Activated CD8-positive, alpha-beta T cell treated with anti-CD3 and anti-CD28 coated beads for 36 hours (primary cell): ENCODE data around the gene ATP1B4. TPM values are rescaled to one million over a fixed set of nuclear protein-coding genes. Genes with fewer than 3 reads are reported as not detected.

Source experiments
- ATAC-seq: fragments of 200-7000 bp; cut with Tn5 transposase; one replicate; pipeline ENCODE4 v1.10.0; 2021; ENCODE audit warnings: mild to moderate bottlenecking, moderate library complexity
- CTCF ChIA-PET: fragments of 350-600 bp; sonication (Branson Sonifier 250); formaldehyde crosslinking; loops from one replicate; lab custom pipeline; 2021; ENCODE audit warnings: antibody characterized with exemption; lab: Charles Lee
- POLR2A ChIA-PET: fragments of 350-600 bp; sonication (Branson Sonifier 250); formaldehyde crosslinking; loops from one replicate; lab custom pipeline; 2021; ENCODE audit warnings: antibody characterized with exemption; lab: Charles Lee
- DNase-seq: peaks from one replicate; pipeline ENCODE4 v3.0.0-alpha.2; 2020
- H3K27ac Mint-ChIP-seq: one replicate; pipeline ENCODE4 v1.8.0; 2021; ENCODE audit warnings: mild to moderate bottlenecking, mixed read lengths
- H3K27me3 Mint-ChIP-seq: one replicate; pipeline ENCODE4 v1.8.0; 2021; ENCODE audit warnings: mixed read lengths
- H3K36me3 Mint-ChIP-seq: one replicate; pipeline ENCODE4 v1.8.0; 2021; ENCODE audit warnings: low read depth, mixed read lengths
- H3K4me1 Mint-ChIP-seq: one replicate; pipeline ENCODE4 v1.8.0; 2021; ENCODE audit warnings: low read depth, mixed read lengths
- H3K4me3 Mint-ChIP-seq: one replicate; pipeline ENCODE4 v1.8.0; 2021; ENCODE audit warnings: mild to moderate bottlenecking, moderate library complexity, mixed read lengths
- H3K9me3 Mint-ChIP-seq: one replicate; pipeline ENCODE4 v1.8.0; 2021; ENCODE audit warnings: mixed read lengths
- CTCF ChIP-seq: fragments of 200-600 bp; IDR thresholded peaks from one replicate; pipeline ENCODE4 v1.8.0; 2022; ENCODE audit warnings: antibody characterized with exemption, mild to moderate bottlenecking
- intact Hi-C: fragments of 100-400 bp; cut with micrococcal nuclease; formaldehyde crosslinking; loops from one replicate; pipeline ENCODE4 v1.10.0; 2022
- total RNA-seq, 2 experiments: library from RNA; stranded (reverse); gene quantifications; one replicate each; pipeline ENCODE4 v1.2.3, GENCODE V29; 2021

Gene ATP1B4
- total RNA-seq, 2 experiments from 2014 or later: not detected

- no peak overlapping the region for H3K4me3 Mint-ChIP-seq
- intact Hi-C loops: no loop called here
- TF ChIP-seq CTCF: no peak
- no peak overlapping the region for H3K27ac Mint-ChIP-seq
- H3K4me1 Mint-ChIP-seq: no peaks in the 10 kb centered on the region
- H3K36me3 Mint-ChIP-seq: no peaks in the 10 kb centered on the region
- ATAC-seq (no peak), DNase-seq (no peak)
- POLR2A ChIA-PET: no interaction called here
- CTCF ChIA-PET: no interaction called here
- H3K9me3 Mint-ChIP-seq: no peaks in the 10 kb centered on the region
- peaks cover 1% of the 10 kb centered on the region for H3K27me3 Mint-ChIP-seq
Measured at GRCh38 chrX:120367402-120368109, 5.7 kb downstream of the ATP1B4 start.

GRCh38 chrX:120372667-120373370 is 10.9 kb downstream of the ATP1B4 start:
- no peaks in the 10 kb centered on the region for H3K9me3 Mint-ChIP-seq
- H3K4me3 Mint-ChIP-seq: no peak overlapping the region
- ATAC-seq (no peak), DNase-seq (no peak)
- CTCF ChIA-PET: no interaction called here
- H3K27me3 Mint-ChIP-seq: no peaks in the 10 kb centered on the region
- POLR2A ChIA-PET: interaction anchor here (0.5 kb wide), 1 partner anchor 31 kb away, joined by 3 read pairs; no protein-coding TSS in a partner anchor
- no peaks in the 10 kb centered on the region for H3K4me1 Mint-ChIP-seq
- intact Hi-C loops: no loop called here
- no peaks in the 10 kb centered on the region for H3K36me3 Mint-ChIP-seq
- no peak overlapping the region for H3K27ac Mint-ChIP-seq
- no peak for TF ChIP-seq CTCF

- TF ChIP-seq CTCF: no peak
- no peak for ATAC-seq
- Mint-ChIP-seq H3K9me3 (no peaks in the 10 kb centered on the region), H3K36me3 (no peaks in the 10 kb centered on the region), H3K4me3 (no peak overlapping the region), H3K27ac (no peak overlapping the region), H3K4me1 (peaks cover 2% of the 10 kb centered on the region), H3K27me3 (no peaks in the 10 kb centered on the region)
- DNase-seq: no peak
- intact Hi-C loops: no loop called here
- ChIA-PET POLR2A (no interaction called here), CTCF (interaction anchor here (1.0 to 2.0 kb wide), 2 partner anchors 16 to 98 kb away, joined by 3 to 6 read pairs; partner anchors contain the start of gene ATP1B4)
Measured at GRCh38 chrX:120377179-120377578, 15.3 kb downstream of the ATP1B4 start.

- ChIA-PET CTCF (interaction anchor here (1.0 to 2.0 kb wide), 2 partner anchors 17 to 98 kb away, joined by 3 to 6 read pairs; partner anchors contain the start of gene ATP1B4), POLR2A (no interaction called here)
- ATAC-seq (no peak), DNase-seq (no peak)
- Mint-ChIP-seq H3K27ac (no peak overlapping the region), H3K4me1 (peaks cover 2% of the 10 kb centered on the region), H3K36me3 (no peaks in the 10 kb centered on the region), H3K4me3 (no peak overlapping the region), H3K9me3 (no peaks in the 10 kb centered on the region), H3K27me3 (no peaks in the 10 kb centered on the region)
- intact Hi-C loops: no loop called here
- TF ChIP-seq CTCF: no peak
Measured at GRCh38 chrX:120377715-120378114, 15.8 kb downstream of the ATP1B4 start.

- H3K4me3 Mint-ChIP-seq: no peak overlapping the region
- DNase-seq: no peak
- H3K27ac Mint-ChIP-seq: no peak overlapping the region
- TF ChIP-seq CTCF: no peak
- no peaks in the 10 kb centered on the region for H3K27me3 Mint-ChIP-seq
- ATAC-seq: no peak
- ChIA-PET CTCF (interaction anchor here (0.8 to 2.0 kb wide), 2 partner anchors 97 to 101 kb away, joined by 3 to 6 read pairs; no protein-coding TSS in a partner anchor), POLR2A (no interaction called here)
- H3K36me3 Mint-ChIP-seq: no peaks in the 10 kb centered on the region
- H3K4me1 Mint-ChIP-seq: peaks cover 2% of the 10 kb centered on the region
- H3K9me3 Mint-ChIP-seq: no peaks in the 10 kb centered on the region
- intact Hi-C loops: no loop called here
Measured at GRCh38 chrX:120378570-120378969, 16.7 kb downstream of the ATP1B4 start.
